Measurements from ENCODE around the gene YRDC.

The YRDC gene

GRCh38 chr1:37836788-37837187 is 28.8 kb upstream of the YRDC start:
- TF ChIP-seq CTCF (conservative IDR thresholded peaks at IDR 0.05): no peak
- H3K27ac ChIP-seq: no peak overlapping the region

- no peak overlapping the region for H3K27ac ChIP-seq
- TF ChIP-seq CTCF (conservative IDR thresholded peaks at IDR 0.05): no peak
These were observed 23.8 kb upstream of the YRDC start for GRCh38 chr1:37831809-37832208.

- TF ChIP-seq CTCF (conservative IDR thresholded peaks at IDR 0.05): no peak
- H3K27ac ChIP-seq: no peak overlapping the region
These were observed 23.1 kb upstream of the YRDC start for GRCh38 chr1:37831109-37831508.

GRCh38 chr1:37828410-37829074 is 20.5 kb upstream of the YRDC start:
- TF ChIP-seq CTCF (conservative IDR thresholded peaks at IDR 0.05): no peak
- H3K27ac ChIP-seq: no peak overlapping the region

GRCh38 chr1:37825506-37825905 is 17.5 kb upstream of the YRDC start:
- no peak overlapping the region for H3K27ac ChIP-seq
- no peak for TF ChIP-seq CTCF (conservative IDR thresholded peaks at IDR 0.05)

- no peak overlapping the region for H3K27ac ChIP-seq
- TF ChIP-seq CTCF (conservative IDR thresholded peaks at IDR 0.05): no peak
These were observed 16.0 kb upstream of the YRDC start for GRCh38 chr1:37824001-37824400.

GRCh38 chr1:37822906-37823815 is 15.2 kb upstream of the YRDC start:
- H3K27ac ChIP-seq: no peak overlapping the region
- no peak for TF ChIP-seq CTCF (conservative IDR thresholded peaks at IDR 0.05)

All from VCaP (cell line).